Measurements from ENCODE around the gene FBXW4.

GRCh38 chr10:101721806-101722205 is 26.8 kb upstream of the FBXW4 start:
- TF ChIP-seq CTCF (IDR thresholded peaks at IDR 0.05; ENCODE audit: poor library complexity, severe bottlenecking) (no peak), EZH2 (IDR thresholded peaks at IDR 0.05; ENCODE audit: borderline replicate concordance, insufficient read depth, low read length, poor library complexity, severe bottlenecking) (no peak), RAD21 (conservative IDR thresholded peaks at IDR 0.05) (no peak), POLR2AphosphoS5 (IDR thresholded peaks at IDR 0.05) (no peak), TAF1 (IDR thresholded peaks at IDR 0.05; ENCODE audit: low read depth) (no peak), SMC3 (conservative IDR thresholded peaks at IDR 0.05; ENCODE audit: poor library complexity) (no peak), REST (IDR thresholded peaks at IDR 0.05; ENCODE audit: borderline replicate concordance) (no peak), EP300 (conservative IDR thresholded peaks at IDR 0.05; ENCODE audit: poor library complexity, severe bottlenecking) (no peak)
